A673 (cell line): Measurements from ENCODE around the gene ACACA.

Experiments used
- EZH2 ChIP-seq: fragments of 200-600 bp; sonication (generic); IDR thresholded peaks from 2 replicates; pipeline ENCODE4 v1.6.1; 2017; ENCODE audit warnings: borderline replicate concordance, low read depth, mild to moderate bottlenecking, mixed read lengths, antibody characterized with exemption, low read length; ENCODE audit not compliant: poor library complexity, severe bottlenecking
- TF ChIP-seq, protein P1 (sequence below): fragments of 300-800, 200-600 bp; sonication (generic); conservative IDR thresholded peaks from 2 replicates; pipeline ENCODE4 v1.5.1; 2017; ENCODE audit warnings: low read depth, mild to moderate bottlenecking, antibody characterized with exemption, low read length, moderate library complexity, mixed read lengths

DNA sequence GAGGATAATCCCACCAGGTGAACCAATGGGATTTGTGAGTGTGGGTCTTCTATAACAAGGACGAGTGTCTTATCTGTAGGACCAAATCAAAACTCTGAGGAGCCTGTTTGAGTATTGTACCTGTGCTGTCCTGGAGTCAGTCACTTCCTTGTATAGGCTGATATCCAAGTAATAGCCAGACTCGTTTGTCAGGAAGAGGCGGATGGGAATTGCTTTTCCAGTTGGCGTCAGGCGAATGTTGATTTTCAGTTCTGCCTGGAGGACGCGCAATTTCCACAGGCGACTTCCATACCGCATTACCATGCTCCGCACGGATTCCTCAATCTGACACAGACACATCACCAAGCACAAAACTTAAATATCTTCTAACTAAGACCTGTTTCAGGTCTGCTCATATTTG is 218.5 kb downstream of the ACACA start:
- TF ChIP-seq, protein P1, sequence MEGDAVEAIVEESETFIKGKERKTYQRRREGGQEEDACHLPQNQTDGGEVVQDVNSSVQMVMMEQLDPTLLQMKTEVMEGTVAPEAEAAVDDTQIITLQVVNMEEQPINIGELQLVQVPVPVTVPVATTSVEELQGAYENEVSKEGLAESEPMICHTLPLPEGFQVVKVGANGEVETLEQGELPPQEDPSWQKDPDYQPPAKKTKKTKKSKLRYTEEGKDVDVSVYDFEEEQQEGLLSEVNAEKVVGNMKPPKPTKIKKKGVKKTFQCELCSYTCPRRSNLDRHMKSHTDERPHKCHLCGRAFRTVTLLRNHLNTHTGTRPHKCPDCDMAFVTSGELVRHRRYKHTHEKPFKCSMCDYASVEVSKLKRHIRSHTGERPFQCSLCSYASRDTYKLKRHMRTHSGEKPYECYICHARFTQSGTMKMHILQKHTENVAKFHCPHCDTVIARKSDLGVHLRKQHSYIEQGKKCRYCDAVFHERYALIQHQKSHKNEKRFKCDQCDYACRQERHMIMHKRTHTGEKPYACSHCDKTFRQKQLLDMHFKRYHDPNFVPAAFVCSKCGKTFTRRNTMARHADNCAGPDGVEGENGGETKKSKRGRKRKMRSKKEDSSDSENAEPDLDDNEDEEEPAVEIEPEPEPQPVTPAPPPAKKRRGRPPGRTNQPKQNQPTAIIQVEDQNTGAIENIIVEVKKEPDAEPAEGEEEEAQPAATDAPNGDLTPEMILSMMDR, result no peak
- no peak for TF ChIP-seq EZH2
